GM18951 (cell line): Measurements from ENCODE around the gene NT5C2.
"Not testable (repeated sequence)": the region's sequence is repeated elsewhere in the genome, so short reads cannot be mapped to it uniquely, and the experiment has no call there.

ENCODE experiments used
- POLR2A ChIP-seq: IDR thresholded peaks from 4 replicates; pipeline ENCODE4 v1.6.1; 2011; ENCODE audit warnings: mild to moderate bottlenecking; ENCODE audit not compliant: insufficient read length, insufficient read depth; ENCODE audit errors: extremely low read depth
- in situ Hi-C: fragments of 300-500 bp; cut with MboI; formaldehyde crosslinking; loops from one replicate; pipeline ENCODE4 v1.12.0; 2022; ENCODE audit warnings: low sequenced_read_pairs, mixed read lengths, inconsistent platforms; ENCODE audit not compliant: unreplicated experiment

The NT5C2 gene

GRCh38 chr10:103193107-103193819, at the start of gene NT5C2:
Gene NT5C2, minus strand, starts transcription at chr10:103193272. Its CDS starts 18,314 bp downstream, at chr10:103174958.
- TF ChIP-seq POLR2A: peak; percentile 61
- in situ Hi-C loops: no loop called here

- in situ Hi-C loops: loop anchor here (10.0 kb wide), 1 partner anchor 327 kb away; the partner anchor contains the start of gene CNNM2
- TF ChIP-seq POLR2A: no peak
These were observed 48.4 kb upstream of the NT5C2 start for GRCh38 chr10:103241262-103242011.

GRCh38 chr10:103238506-103239252, 45.6 kb upstream of the NT5C2 start:
- TF ChIP-seq POLR2A: no peak
- in situ Hi-C loops: no loop called here

- TF ChIP-seq POLR2A: no peak
- in situ Hi-C loops: no loop called here
These were observed 42.7 kb upstream of the NT5C2 start for GRCh38 chr10:103235775-103236174.

GRCh38 chr10:103232772-103233488, 39.9 kb upstream of the NT5C2 start:
- in situ Hi-C loops: no loop called here
- TF ChIP-seq POLR2A: no peak

- in situ Hi-C loops: no loop called here
- TF ChIP-seq POLR2A: no peak
These were observed 39.1 kb upstream of the NT5C2 start for GRCh38 chr10:103232131-103232673.

- in situ Hi-C loops: no loop called here
These were observed 38.0 kb upstream of the NT5C2 start for GRCh38 chr10:103231047-103231551.

GRCh38 chr10:103227416-103227815, 34.3 kb upstream of the NT5C2 start:
- in situ Hi-C loops: no loop called here

More at GRCh38 chr10:103231047-103231551, 38.0 kb upstream of the NT5C2 start:
- no peak for TF ChIP-seq POLR2A

GRCh38 chr10:103225939-103226338, 32.9 kb upstream of the NT5C2 start:
- in situ Hi-C loops: no loop called here
- TF ChIP-seq POLR2A: no peak

More at GRCh38 chr10:103227416-103227815, 34.3 kb upstream of the NT5C2 start:
- TF ChIP-seq POLR2A: no peak

GRCh38 chr10:103224721-103225120, 31.6 kb upstream of the NT5C2 start:
- in situ Hi-C loops: not testable (repeated sequence)

- in situ Hi-C loops: no loop called here
- TF ChIP-seq POLR2A: no peak
These were observed 31.1 kb upstream of the NT5C2 start for GRCh38 chr10:103224133-103224532.

GRCh38 chr10:103216362-103216761, 23.3 kb upstream of the NT5C2 start:
- in situ Hi-C loops: not testable (repeated sequence)
